Esophagus (tissue), 2 donors: ENCODE results near the gene ABCG4. TPM values are rescaled to one million over a fixed set of nuclear protein-coding genes. Genes with fewer than 3 reads are reported as not detected.

Source experiments
- H3K27ac ChIP-seq, 2 donors: one replicate each; pipeline ENCODE4 v1.5.1; 2013; ENCODE audit warnings: low read depth in 2 of 2, mild to moderate bottlenecking in 2 of 2, inconsistent platforms in 1 of 2, low read length in 1 of 2, moderate library complexity in 1 of 2
- H3K27me3 ChIP-seq, 2 donors: one replicate each; pipeline ENCODE4 v1.6.1; 2013; ENCODE audit warnings: low read length in 2 of 2, control low read depth in 1 of 2, mild to moderate bottlenecking in 1 of 2; ENCODE audit not compliant: insufficient read depth in 2 of 2, control insufficient read depth in 1 of 2
- H3K36me3 ChIP-seq, 2 donors: one replicate each; pipeline ENCODE4 v1.6.1; 2013; ENCODE audit warnings: low read length in 1 of 2; ENCODE audit not compliant: control insufficient read depth in 2 of 2, insufficient read depth in 2 of 2
- H3K4me1 ChIP-seq, 2 donors: one replicate each; pipeline ENCODE4 v1.6.1; 2013; ENCODE audit warnings: low read length in 1 of 2; ENCODE audit not compliant: control insufficient read depth in 2 of 2, insufficient read depth in 2 of 2
- H3K4me3 ChIP-seq, 2 donors: one replicate each; pipeline ENCODE4 v1.5.1; 2013; ENCODE audit warnings: low read length in 2 of 2, mild to moderate bottlenecking in 2 of 2, low read depth in 1 of 2, moderate library complexity in 1 of 2
- H3K9me3 ChIP-seq, 2 donors: one replicate each; pipeline ENCODE4 v1.6.1; 2013; ENCODE audit warnings: mild to moderate bottlenecking in 2 of 2, low read depth in 1 of 2, low read length in 1 of 2, moderate library complexity in 1 of 2; ENCODE audit not compliant: control insufficient read depth in 2 of 2, insufficient read depth in 1 of 2
- WGBS, 2 donors: extraction: QIAGEN DNeasy Blood & Tissue Kit; methylation state at CpG; one replicate each; pipeline ENCODE4 v1.1.7; 2013; 5-methylcytosine and 5-hydroxymethylcytosine counted together
- polyA plus RNA-seq, 2 donors: library from polyadenylated mRNA; stranded (reverse); fragments of 200-250 nt; gene quantifications; one replicate each; pipeline ENCODE4 v1.2.3, GENCODE V29; 2013
- donor health status: healthy with polysubstance abuse.
- donor health status: Bipolar disorder and iron deficiency.

Gene ABCG4
- polyA plus RNA-seq, 2 donors, result 0.21 to 0.81 TPM

- Histone ChIP-seq H3K27ac (peak overlapping the region in 1 of 2 donors; percentile 99), H3K9me3 (no peaks in the 10 kb centered on the region), H3K4me3 (peak overlapping the region in 1 of 2 donors; percentile 70), H3K4me1 (peaks cover 0 to 3% of the 10 kb centered on the region in 2 donors), H3K36me3 (no peaks in the 10 kb centered on the region), H3K27me3 (no peaks in the 10 kb centered on the region)
- 25 to 31% methylated on average over 11 of the region's 11 CpGs for WGBS, 2 donors
Measured at GRCh38 chr11:119207415-119207960, 58.6 kb downstream of the ABCG4 start.

GRCh38 chr11:119209186-119209585, 60.3 kb downstream of the ABCG4 start:
- Histone ChIP-seq H3K27ac (no peak overlapping the region), H3K9me3 (no peaks in the 10 kb centered on the region), H3K4me1 (peaks cover 0 to 3% of the 10 kb centered on the region in 2 donors), H3K27me3 (no peaks in the 10 kb centered on the region), H3K36me3 (no peaks in the 10 kb centered on the region), H3K4me3 (no peak overlapping the region)
- 86 to 91% methylated on average over 7 of the region's 7 CpGs for WGBS, 2 donors

- no peaks in the 10 kb centered on the region for H3K36me3 ChIP-seq
- no peaks in the 10 kb centered on the region for H3K27me3 ChIP-seq
- no peaks in the 10 kb centered on the region for H3K9me3 ChIP-seq
- 76 to 79% methylated on average over 3 of the region's 3 CpGs for WGBS, 2 donors
- no peak overlapping the region for H3K27ac ChIP-seq
- peaks cover 0 to 3% of the 10 kb centered on the region in 2 donors for H3K4me1 ChIP-seq
- no peak overlapping the region for H3K4me3 ChIP-seq
Measured at GRCh38 chr11:119210050-119210449, 61.2 kb downstream of the ABCG4 start.

Other genes with a start within 250 kb of the ABCG4 start
- 10 to 100 TPM in 1 of 2 donors, 1 to 10 TPM in 1; 8.5 to 30.4 TPM for gene BCL9L, start 223.1 kb upstream of the ABCG4 start, polyA plus RNA-seq
- 10 to 100 TPM in 1 of 2 donors, 1 to 10 TPM in 1; 1.1 to 11.2 TPM for gene UPK2, start 192.8 kb upstream of the ABCG4 start, polyA plus RNA-seq
- not detected for gene FOXR1, start 177.3 kb upstream of the ABCG4 start, polyA plus RNA-seq
- 10 to 100 TPM; 18.2 to 52.1 TPM for gene CENATAC, start 150.9 kb upstream of the ABCG4 start, polyA plus RNA-seq
- 1,000 to 10,000 TPM; 1,420 to 2,000 TPM for gene RPS25, start 130.7 kb upstream of the ABCG4 start, polyA plus RNA-seq
- gene TRAPPC4, start 130.3 kb upstream of the ABCG4 start, polyA plus RNA-seq, result 10 to 100 TPM; 11.7 to 32.5 TPM
- 1 to 10 TPM; 7.3 to 9.3 TPM for gene SLC37A4, start 118.2 kb upstream of the ABCG4 start, polyA plus RNA-seq
- 10 to 100 TPM; 32.9 to 39.1 TPM for gene HYOU1, start 91.8 kb upstream of the ABCG4 start, polyA plus RNA-seq
- gene VPS11, start 81.2 kb upstream of the ABCG4 start, polyA plus RNA-seq, result 10 to 100 TPM; 22.4 to 29.0 TPM
- gene HMBS, start 64.2 kb upstream of the ABCG4 start, polyA plus RNA-seq, result 10 to 100 TPM; 18.0 to 24.2 TPM
- 10 to 100 TPM; 16.5 to 21.5 TPM for gene DPAGT1, start 47.2 kb upstream of the ABCG4 start, polyA plus RNA-seq
- gene C2CD2L, start 41.7 kb upstream of the ABCG4 start, polyA plus RNA-seq, result 10 to 100 TPM in 1 of 2 donors, 1 to 10 TPM in 1; 8.4 to 13.1 TPM
- 10 to 100 TPM in 1 of 2 donors, 1 to 10 TPM in 1; 9.1 to 16.0 TPM for gene HINFP, start 27.5 kb upstream of the ABCG4 start, polyA plus RNA-seq
- 10 to 100 TPM; 24.9 to 38.8 TPM for gene NLRX1, start 19.7 kb downstream of the ABCG4 start, polyA plus RNA-seq
- under 1 TPM; 0.05 to 0.41 TPM for gene NHERF4, start 36.4 kb downstream of the ABCG4 start, polyA plus RNA-seq
- 1 to 10 TPM; 3.0 to 6.2 TPM for gene CBL, start 57.3 kb downstream of the ABCG4 start, polyA plus RNA-seq
- gene MCAM, start 168.1 kb downstream of the ABCG4 start, polyA plus RNA-seq, result 10 to 100 TPM; 10.3 to 34.4 TPM
- 10 to 100 TPM in 1 of 2 donors, 1 to 10 TPM in 1; 7.4 to 16.2 TPM for gene RNF26, start 185.5 kb downstream of the ABCG4 start, polyA plus RNA-seq
- 1 to 10 TPM; 4.8 to 6.7 TPM for gene C1QTNF5, start 191.8 kb downstream of the ABCG4 start, polyA plus RNA-seq
- not detected for gene MFRP, start 197.7 kb downstream of the ABCG4 start, polyA plus RNA-seq
- gene USP2, start 232.6 kb downstream of the ABCG4 start, polyA plus RNA-seq, result 1 to 10 TPM; 2.1 to 4.9 TPM